Gastrocnemius medialis (tissue), 4 donors: ENCODE results near the gene CDKL5.

ENCODE experiments used
- CTCF ChIP-seq, 5 experiments: fragments of 450-650 bp in 3 of 5; fragments of 200-600 bp in 2 of 5; sonication (generic) in 2 of 5; IDR thresholded peaks in 4 of 5; conservative IDR thresholded peaks in 1 of 5; 1 replicate in 4 of 5; 2 replicates in 1 of 5; pipeline ENCODE4 v1.5.1; 2016 to 2019; ENCODE audit warnings: antibody characterized with exemption in 5 of 5, mild to moderate bottlenecking in 3 of 5, moderate library complexity in 3 of 5
- POLR2A ChIP-seq, 2 donors: fragments of 450-650 bp; IDR thresholded peaks; one replicate each; pipeline ENCODE4 v1.6.1; 2017; ENCODE audit warnings: antibody characterized with exemption in 2 of 2, mild to moderate bottlenecking in 2 of 2, moderate library complexity in 2 of 2

- TF ChIP-seq POLR2A (IDR thresholded peaks at IDR 0.05) (no peak), CTCF (IDR thresholded peaks at IDR 0.05 in 4 of 5, conservative IDR thresholded peaks at IDR 0.05 in 1 of 5) (no peak)
Measured at GRCh38 chrX:18607966-18608365, 182.6 kb downstream of the CDKL5 start.
